ENCODE measurements around the gene MAMDC2.

- TF ChIP-seq CTCF (conservative IDR thresholded peaks at IDR 0.05 in 1 of 2, IDR thresholded peaks at IDR 0.05 in 1 of 2; ENCODE audit: extremely low read depth in 1 of 2, insufficient read depth in 1 of 2, low read depth in 1 of 2, low read length in 2 of 2) (no peak), EZH2 (IDR thresholded peaks at IDR 0.05; ENCODE audit: borderline replicate concordance, low read length) (no peak)
Measured at GRCh38 chr9:70020217-70020616, 23.4 kb upstream of the MAMDC2 start.

All from mammary epithelial cell (primary cell).